Right renal pelvis (tissue), 4 donors: ENCODE measurements around the gene COA8. TPM values are rescaled to one million over a fixed set of nuclear protein-coding genes. Genes with fewer than 3 reads are reported as not detected.
"Not testable (repeated sequence)": the region's sequence is repeated elsewhere in the genome, so short reads cannot be mapped to it uniquely, and the experiment has no call there.

Experiments used
- DNase-seq, 4 donors: peaks; one replicate each; pipeline ENCODE4 v3.0.0-alpha.2; 2013; ENCODE audit warnings: low read depth in 4 of 4, low spot score in 3 of 4, missing footprints in 1 of 4
- polyA plus RNA-seq, 4 donors: library from polyadenylated mRNA; unstranded; fragments of 120-200 nt; gene quantifications; one replicate each; pipeline ENCODE4 v1.2.1, GENCODE V29; 2013; ENCODE audit not compliant: insufficient read length in 4 of 4

The COA8 gene
- polyA plus RNA-seq, 4 donors = 39.8 to 47.1 (median 43.5) TPM

DNA sequence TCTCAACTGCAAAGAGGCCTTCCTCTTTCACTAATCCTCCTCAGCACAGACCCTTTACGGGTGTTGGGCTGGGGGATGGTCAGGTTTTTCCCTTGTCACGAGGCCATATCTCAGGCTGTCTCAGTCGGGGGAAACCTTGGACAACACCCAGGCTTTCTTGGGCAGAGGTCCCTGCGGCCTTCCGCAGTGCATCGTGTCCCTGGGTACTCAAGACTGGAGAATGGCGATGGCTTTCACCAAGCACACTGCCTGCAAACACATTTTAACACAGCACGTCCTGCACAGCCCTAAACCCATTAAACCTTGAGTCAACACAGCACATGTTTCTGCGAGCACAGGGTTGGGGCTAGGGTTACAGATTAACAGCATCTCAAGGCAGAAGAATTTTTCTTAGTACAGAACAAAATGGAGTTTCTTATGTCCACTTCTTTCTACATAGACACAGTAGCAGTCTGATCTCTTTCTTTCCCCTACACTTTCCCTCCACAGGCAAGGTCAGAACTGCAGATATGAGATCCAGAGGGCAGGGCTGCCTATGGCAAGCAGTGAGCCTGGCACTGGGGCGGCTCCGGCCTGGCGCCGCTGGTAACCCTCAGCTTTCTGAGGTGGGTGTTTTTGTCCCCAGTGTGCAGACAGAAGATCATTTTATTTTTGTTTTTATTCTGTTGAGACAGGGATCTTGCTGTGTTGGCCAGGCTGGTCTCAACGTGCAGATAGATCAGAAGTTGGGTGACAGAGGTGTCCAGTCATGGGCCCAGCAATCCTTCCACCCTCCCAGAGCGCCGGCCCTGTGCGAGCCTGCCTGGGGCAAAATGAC, 37.1 kb upstream of the COA8 start:
- not testable (repeated sequence) for DNase-seq

DNA sequence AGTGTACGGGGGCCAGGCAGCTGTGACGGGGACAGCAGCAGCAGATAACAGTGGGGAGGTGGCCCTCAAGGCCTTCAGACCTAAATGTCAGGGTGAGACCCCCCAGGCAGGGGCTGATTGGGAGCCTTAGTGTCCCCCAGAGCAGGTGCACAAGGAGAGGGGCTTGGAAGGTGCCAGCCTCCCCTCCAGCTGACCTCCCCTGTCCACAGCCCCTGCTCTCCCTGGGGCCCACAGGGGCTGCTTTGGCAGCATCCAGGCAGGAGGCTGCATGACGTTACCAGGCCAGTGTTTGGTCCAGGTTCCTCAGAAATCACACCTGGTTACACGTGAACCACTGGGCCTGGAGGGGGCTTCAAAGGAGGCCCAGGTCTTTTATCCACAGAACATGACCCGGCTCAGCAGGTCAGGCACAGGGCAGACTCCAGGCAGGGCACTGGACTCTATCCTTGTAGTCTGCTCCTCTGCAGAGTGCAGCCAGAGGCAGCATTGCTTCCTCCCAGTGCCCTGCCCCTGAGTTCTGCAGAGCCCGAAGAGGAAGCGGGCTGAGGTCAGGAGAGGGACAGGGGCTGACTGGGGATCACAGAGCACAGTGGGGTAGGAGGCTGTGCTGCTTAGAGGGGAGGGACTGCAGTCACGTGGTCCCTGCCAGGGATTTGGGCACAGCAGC, 36.4 kb upstream of the COA8 start:
- DNase-seq = no peak

DNA sequence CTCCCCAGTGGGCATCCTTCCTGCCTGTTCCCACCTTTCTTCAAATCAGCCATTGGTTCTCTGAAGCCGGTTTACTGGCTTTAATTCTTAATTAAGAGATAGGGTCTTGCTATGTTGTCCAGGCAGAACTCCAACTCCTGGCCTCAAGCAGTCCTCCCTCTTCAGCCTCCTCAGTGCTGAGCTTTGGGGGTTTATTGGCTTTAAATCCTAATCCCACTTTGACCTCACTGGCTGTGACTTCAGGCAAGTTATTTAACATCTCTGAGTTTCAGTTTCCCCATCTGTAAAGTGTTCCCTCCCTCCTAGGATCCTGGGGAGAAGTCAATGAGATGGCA, 35.9 kb upstream of the COA8 start:
- DNase-seq = no peak

DNA sequence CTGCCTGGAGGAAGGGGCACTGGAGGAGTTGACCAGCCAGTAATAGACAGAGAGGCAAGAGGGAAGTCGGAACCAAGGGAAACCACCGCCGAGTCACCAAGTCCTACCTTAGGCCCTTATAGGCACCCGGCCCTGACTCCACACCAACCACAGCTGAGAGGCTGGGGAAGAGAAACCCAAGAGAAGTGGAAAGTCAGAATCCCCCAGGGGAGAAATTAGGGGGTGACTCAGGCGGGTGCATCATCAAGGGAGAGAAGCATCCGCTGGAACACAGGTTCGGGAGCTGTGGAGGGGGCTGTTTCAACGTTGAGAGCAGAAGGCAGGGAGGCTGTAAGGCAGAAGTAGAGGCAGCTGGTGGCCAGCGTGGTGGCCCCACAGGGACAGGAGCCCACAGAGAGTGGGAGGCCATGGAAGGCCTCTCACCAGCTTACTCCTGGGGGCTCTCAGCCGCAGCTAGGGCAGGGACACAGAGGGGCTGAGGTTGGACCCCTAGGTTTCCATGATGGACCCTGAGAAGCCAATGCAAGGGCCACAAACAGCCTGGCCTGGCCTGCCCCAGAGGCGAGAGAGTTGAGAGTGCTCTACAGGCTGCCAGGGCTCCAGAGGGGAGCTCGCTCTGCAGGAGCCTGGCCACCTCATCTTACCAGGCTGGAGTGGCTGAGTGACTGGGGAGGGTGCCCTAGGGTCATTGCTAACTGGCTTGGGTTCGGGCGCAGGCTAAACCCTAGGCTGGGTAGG, 35.2 kb upstream of the COA8 start:
- DNase-seq = no peak

DNA sequence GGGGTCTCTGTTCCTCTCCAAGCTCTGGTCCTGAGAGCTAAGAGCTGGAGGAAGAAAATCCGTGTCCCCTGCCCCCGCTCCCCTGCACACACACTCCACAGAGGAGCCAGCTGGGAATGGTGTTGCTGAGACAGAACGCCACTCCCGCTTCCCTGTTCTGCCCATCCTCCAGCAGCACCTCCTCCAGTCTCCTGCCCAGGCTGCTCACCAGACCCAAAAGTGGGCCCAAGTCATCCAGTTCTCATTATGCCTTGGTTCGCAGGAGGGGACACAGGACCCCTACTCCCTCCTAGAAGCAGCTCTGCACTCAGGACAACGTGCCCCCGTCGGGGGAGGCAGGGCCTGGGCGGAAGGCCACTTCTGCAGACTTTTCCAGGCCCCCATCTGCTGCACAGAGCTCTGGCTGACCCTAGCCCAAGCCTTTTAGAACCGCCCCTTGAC, 34.6 kb upstream of the COA8 start:
- no peak for DNase-seq

DNA sequence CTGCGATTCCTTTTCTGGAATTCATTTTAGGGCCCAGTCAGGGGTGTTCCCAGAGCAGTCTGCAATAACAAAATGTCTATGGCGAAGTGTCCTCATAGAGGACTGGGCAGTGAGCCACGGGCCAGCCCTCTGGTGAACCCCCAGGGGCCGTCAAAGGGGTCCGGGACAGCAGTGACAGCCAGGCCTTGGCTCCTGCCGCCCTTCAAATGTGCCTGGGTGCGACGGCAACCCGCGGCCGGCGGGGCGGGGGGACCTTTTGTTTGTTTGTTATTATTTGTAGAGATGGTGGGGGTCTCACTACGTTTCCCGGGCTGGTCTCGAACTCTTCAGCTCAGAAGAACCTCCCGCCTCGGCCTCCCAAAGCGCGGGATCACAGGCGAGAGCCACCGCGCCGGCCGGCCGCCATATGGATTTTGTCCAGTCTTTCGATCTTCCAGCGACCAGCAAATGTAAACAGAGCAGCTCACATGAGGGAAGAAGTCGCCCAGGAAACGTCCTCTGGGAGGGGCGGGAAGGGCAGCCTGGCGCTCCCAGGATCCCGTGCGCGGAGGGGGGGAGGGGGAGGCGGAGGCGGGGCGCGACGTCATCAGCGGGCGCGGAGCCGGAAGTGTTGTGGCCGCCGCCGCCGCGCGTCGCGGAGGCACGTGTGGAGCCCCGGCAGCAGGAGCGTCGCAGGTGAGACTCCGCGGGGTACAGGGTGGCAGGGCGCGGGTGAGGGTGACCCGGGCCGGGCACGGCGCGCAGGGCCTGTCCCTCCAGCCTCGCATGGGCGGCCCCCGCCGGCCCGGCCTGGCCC, 34.0 kb upstream of the COA8 start, which contains the start of gene TRMT61A:
TSS of gene TRMT61A (plus strand) at position 610 of the 796 bp plus-strand sequence. CDS start 783 bp downstream, outside the sequence.
- DNase-seq = peak in 3 of 4 donors; percentile 71 to 81 (median 80)

DNA sequence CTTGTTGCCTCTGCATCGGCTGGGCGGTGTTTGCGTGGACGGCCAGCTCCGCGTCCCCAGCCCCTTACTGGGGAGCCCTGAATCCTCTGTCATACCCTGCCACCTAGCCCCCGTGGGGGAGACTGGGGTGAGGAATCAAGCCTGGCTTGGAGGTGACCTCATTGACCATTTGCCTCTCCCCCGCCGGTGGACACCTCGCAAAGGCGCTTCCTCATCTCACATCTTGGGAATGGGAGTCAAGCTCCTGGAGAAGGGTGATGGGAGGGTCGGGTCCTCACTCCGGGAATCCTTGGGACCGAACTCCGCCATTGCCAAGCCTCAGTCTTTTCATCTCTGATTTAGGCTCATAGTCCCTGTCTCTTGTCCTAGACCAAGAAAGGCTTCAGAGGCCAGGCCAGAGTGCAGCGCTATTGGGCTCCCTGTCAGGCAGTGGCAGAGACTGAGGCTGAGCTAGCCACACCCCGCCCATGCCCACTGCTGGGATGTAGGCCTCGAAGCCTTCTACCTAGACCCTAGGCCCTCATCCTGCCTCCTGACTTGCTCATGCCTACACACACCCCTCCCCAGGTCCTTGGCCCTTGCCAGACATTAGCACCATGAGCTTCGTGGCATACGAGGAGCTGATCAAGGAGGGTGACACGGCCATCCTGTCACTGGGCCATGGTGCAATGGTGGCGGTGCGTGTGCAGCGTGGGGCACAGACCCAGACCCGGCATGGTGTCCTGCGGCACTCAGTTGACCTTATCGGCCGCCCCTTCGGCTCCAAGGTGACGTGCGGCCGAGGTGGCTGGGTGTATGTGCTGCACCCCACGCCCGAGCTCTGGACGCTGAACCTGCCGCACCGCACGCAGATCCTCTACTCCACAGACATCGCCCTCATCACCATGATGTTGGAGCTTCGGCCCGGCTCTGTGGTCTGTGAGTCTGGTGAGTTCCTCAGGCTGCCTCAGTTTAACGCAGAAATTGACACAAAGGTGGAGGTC, 33.1 kb upstream of the COA8 start:
- no peak for DNase-seq

DNA sequence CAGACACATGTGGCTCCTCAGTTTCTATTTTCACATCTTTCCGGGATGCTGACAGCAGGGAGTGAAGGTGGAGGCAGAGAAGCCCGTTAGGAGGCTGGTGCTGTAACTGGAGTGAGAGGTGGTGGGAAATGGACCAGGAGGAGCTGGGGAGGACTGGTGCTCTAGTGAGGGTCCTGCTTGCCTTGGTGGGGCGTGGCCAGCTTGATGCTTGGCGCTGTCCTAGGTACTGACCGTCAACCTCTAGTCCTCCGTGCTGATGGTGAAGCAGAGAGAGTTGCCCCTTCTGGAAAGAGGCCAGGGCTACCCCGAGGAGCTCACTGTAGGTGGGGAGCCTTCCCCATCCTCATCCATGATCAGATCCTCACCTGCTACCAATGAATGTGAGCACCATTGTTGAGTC, 32.4 kb upstream of the COA8 start:
- DNase-seq = no peak

DNA sequence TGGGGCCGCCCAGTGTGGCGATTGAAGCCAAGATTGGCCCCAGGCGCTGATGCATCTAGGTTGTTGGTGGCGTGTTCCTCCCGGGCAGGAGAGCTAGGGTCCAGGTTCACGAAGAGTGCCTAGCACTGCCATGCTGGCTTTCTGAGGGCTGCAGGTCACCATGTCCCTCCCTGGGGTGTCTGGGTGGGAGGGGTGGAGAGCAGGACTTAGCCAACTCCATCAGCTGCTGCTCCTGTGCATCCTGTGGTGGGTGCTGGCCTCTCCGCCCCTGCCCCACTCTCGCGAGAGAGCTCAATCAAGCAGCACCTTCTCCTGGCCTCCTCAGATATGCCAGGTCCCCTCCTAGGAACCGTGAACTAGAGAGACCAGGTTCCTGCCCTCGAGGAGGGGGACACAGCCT, 31.9 kb upstream of the COA8 start:
- DNase-seq = no peak

DNA sequence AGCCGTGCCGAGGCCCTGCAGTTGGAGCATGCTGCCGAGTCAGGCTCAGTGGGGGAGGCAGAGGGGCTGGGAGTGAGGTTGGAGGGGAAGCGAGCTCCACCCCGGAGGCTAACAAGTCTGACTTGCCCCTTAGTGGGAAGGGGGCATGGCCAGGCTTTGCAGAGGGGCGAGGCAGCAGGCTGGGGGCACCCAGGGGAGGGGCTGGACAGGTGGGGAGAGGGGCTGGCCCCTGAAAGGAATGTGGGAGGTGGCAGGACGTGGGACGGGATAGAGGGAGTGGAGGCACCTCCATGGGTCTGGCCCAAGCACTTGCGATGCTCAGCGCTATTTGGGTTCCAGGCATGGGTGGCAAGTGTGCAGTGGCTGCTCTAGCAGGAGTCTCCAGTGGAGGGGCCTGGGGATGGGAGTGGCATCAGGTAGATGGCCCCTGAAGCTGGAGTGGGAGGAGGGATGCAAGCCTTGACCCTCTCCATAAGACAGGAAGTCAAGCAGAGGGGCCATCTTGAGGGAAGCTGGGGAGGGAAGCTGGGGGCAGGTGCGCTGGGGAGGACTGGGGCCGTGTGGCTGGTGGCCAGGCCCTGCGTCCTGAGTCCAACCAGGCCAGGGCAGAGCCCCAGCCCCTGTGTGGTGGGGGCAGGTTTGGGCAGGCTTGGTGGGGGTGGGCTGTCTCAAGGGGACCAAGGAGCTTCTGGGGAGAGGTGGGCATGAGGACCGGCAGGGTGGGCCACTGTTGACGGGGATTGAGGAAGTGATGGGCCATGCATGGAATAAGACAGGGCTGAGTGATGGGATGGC, 31.1 kb upstream of the COA8 start:
- DNase-seq = no peak

DNA sequence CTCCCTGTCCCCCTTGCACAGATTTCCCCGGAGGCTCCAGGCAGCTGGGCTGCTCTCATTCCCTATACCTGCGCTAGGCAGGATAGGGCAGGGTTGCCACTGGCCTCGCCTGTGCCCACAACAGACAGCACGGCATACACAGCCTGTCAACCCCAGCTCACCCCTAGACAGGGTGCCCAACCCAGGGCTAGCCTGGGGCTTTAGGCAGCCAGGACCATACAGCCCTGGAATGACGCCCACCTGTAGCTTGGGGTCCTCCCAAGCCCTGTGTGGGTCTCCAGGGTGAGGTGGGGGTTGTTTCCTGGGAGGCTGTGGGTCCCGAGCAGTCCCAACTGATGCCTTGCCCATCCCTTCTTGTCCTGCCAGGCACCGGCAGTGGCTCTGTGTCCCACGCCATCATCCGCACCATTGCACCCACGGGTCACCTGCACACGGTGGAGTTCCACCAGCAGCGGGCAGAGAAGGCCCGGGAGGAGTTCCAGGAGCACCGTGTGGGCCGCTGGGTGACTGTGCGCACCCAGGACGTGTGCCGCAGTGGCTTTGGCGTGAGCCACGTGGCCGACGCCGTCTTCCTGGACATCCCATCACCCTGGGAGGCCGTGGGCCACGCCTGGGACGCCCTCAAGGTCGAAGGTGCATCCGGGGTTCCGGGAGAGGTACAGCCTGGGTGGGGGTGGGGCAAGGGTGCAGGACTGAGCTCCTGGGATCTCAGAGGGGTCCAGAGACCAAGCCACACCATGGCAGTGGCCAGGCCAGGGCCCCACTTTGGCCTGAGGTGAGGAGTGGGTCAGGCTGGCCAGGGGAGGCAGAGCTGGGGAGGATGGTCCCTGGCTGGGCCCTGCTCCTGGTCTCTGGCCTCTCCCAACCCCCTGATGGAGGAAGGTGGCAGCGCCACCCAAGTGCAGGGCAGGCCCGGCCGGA, 30.3 kb upstream of the COA8 start:
- no peak for DNase-seq

DNA sequence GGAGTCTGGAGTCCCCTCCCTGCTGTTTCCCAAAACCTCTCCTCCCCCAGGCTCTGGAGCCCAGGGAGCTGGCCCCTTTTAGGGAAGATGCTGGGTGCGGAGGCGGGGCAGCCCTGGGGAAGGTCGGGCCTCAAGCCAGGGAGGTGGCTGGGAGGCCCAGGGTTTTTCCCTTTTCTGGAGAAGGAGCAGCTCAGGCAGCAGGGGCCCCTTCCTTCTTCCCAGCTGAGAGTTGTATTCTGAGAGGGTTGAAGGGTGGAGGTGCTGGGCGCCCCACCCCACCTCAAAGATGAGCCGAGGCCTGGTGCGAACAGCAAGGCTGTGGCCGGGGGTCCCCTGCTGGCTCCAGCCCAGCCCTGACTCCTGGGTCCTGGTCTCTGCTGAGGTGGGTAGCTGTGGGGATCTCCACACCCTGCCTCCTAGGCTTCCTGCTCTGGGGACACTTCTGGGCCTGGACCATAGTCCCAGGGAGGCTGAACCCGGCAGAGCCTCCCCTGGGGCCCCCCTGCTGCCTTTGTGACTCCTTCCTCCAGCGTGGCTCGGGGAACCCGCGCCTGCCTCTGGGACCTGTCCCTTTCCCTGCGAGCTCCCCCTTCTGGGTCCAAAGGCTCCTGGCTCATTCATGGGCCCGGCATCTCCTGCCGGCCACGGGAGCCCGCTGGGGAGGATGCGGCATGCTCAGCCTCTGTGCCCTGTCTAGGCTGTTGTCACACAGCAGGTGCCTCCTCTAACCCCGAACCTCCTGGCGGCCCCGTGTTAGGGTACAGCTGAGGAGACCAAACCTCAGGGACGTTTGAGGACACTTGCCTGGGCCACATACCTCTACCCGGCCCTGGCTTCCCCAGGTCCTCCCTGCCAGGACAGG, 29.4 kb upstream of the COA8 start:
- DNase-seq = no peak

DNA sequence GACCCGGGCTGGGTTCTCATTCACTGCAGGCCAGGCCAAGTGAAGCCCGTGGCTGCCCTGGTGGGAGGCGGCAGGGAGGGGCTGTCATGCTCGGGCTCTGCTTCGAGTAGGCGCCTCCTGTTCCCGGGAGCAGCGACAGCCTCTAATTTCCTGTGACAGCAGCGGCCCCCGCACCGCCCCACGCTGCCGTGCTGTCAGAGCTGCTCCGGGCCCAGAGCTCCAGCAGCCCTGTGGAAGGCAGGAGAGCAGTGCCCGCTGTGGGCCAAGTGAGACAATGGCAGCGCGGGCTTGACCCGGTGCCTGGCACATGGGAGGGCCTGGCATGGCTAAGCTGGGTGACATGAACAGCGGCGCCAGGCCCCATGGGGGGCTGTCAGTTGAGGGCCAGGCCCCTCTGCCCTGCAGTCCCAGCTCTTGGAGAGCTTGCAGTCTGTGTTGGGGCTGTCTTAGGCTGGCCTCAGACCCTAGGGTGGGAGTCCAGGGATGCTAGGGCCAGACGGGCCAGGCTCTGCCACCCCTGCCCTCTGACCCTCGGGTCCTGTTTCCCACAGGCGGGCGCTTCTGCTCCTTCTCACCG, 28.7 kb upstream of the COA8 start:
- DNase-seq = no peak

DNA sequence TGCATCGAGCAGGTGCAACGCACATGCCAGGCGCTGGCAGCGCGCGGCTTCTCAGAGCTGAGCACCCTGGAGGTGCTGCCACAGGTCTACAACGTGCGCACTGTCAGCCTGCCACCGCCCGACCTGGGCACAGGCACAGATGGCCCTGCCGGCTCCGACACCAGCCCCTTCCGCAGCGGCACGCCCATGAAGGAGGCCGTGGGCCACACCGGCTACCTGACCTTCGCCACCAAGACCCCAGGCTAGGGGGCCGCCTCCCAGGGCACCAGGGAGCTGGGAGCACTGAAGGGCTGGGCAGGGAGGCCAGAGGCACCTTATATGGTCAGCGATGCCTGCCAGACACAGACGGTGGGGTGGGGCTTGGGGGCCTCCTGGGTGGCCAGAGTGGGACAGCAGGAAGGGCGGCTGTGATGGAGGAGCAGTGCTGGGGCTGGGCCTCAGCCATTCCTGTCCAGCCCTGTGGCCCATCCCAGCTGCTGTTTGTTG, 28.1 kb upstream of the COA8 start:
- DNase-seq = no peak

DNA sequence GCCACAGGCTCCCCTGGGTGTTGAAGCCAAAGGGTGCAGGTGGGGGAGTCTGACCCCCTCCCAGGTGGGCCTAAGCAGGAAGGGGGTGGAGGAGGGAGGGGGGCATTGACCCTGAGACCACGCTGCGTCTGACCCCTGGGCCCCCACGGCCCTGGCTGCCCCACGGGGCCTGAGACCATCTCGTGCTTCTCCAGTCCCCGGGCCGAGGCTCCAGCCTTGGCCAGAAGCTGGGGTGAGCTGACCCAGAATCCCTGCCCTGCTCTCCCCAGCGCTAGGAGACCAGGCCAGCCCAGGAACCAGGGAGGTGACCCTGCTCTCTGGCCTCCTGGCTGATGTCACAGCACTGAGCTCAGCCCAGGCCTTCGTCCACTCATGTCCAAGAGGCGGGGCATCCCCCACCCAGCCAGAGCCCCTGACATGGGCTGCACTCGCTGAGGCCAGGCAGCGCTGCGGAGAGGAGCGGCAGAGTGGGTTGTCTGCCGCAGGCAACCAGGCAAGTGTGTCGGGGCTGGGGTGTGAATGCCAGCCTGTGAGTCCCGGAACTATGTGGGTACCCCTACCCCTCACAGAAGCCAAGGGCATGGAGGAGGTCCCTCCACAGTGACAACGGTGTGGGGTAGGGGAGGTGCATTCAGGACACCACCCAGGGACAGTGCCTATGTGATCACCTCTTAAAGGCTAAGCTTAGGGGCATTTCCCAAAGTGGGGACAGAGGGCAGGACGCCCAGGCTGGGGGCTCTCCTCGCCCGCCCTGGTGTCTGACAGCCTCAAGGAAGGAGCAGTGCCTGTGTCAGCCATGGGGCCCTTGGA, 27.5 kb upstream of the COA8 start:
- DNase-seq = no peak
